ENCODE results near the gene OR2A12. TPM values are rescaled to one million over a fixed set of nuclear protein-coding genes. Genes with fewer than 3 reads are reported as not detected.
"Not testable (repeated sequence)": the region's sequence is repeated elsewhere in the genome, so short reads cannot be mapped to it uniquely, and the experiment has no call there.

The OR2A12 gene
- total RNA-seq, 3 donors from 2014 or later: not detected

DNA sequence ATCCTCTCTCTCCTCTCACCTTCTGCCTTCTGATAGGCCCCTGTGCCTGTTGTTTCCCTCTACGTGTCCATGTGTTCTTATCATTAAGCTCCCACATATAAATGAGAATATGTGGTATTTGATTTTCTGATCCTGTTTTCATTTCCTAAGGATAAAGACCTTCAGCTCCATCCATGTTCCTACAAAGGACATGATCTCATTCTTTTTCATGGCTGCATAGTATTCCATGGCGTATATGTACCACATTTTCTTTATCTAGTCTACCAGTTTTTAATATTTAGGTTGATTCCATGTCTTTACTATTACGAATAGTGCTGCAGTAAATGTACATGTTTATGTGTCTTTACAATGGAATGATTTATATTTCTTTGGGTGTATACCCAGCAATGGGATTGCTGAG lies 4.6 kb downstream of the OR2A12 start:
- peaks cover 5% of the 10 kb centered on the region for H3K27me3 Mint-ChIP-seq (ENCODE audit: low read depth)
- H3K4me1 Mint-ChIP-seq (ENCODE audit: low read depth): no peaks in the 10 kb centered on the region
- DNase-seq (no peak), ATAC-seq (no peak)
- H3K36me3 Mint-ChIP-seq (ENCODE audit: insufficient read depth): no peaks in the 10 kb centered on the region
- no peak overlapping the region for H3K4me3 Mint-ChIP-seq
- peaks cover 10% of the 10 kb centered on the region for H3K9me3 Mint-ChIP-seq

DNA sequence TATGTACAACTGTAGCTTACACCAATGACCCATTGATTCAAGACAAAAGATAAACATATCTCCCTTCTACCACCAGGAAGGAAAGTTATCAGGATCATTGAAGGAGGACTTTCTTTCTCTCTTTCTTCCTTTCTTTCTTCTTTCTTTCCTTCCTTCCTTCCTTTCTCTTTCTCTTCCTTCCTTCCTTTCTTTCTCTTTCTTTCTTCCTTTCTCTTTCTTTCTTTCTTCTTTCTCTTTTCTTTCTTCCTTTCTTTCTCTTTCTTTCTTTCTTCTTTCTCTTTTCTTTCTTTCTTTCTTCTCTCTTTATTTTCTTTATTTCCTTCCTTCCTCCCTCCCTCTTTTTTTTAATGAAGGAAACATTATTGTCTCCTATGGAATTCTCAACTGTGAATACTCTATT lies 12.7 kb downstream of the OR2A12 start:
- H3K4me3 Mint-ChIP-seq: no peak overlapping the region
- ATAC-seq (no peak), DNase-seq (no peak)
- H3K9me3 Mint-ChIP-seq: no peaks in the 10 kb centered on the region
- peaks cover 7% of the 10 kb centered on the region for H3K27me3 Mint-ChIP-seq (ENCODE audit: low read depth)
- H3K36me3 Mint-ChIP-seq (ENCODE audit: insufficient read depth): no peaks in the 10 kb centered on the region
- H3K4me1 Mint-ChIP-seq (ENCODE audit: low read depth): peaks cover 6% of the 10 kb centered on the region

DNA sequence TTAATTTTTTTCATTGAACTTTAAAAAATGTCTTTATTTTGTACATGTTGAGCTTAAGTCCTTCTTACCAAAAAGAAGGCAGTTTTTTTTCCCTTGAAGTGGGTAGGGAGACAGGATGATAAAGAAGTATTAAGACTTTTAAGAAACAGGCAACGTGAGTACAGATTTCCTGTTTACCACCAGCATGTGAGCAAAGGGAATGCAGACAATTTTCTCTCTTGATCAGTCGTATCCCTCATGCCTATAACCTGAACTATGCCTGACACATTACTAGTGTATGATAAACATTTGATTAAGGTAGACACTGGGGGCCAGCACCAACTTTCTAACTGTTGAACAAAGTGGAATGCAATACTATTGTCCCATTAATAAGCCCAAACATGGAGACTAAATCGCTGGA lies 14.5 kb downstream of the OR2A12 start:
- Mint-ChIP-seq H3K9me3 (no peaks in the 10 kb centered on the region), H3K36me3 (ENCODE audit: insufficient read depth) (no peaks in the 10 kb centered on the region), H3K4me3 (no peak overlapping the region), H3K4me1 (ENCODE audit: low read depth) (peaks cover 6% of the 10 kb centered on the region), H3K27me3 (ENCODE audit: low read depth) (peaks cover 3% of the 10 kb centered on the region)
- no peak for ATAC-seq
- DNase-seq: no peak

DNA sequence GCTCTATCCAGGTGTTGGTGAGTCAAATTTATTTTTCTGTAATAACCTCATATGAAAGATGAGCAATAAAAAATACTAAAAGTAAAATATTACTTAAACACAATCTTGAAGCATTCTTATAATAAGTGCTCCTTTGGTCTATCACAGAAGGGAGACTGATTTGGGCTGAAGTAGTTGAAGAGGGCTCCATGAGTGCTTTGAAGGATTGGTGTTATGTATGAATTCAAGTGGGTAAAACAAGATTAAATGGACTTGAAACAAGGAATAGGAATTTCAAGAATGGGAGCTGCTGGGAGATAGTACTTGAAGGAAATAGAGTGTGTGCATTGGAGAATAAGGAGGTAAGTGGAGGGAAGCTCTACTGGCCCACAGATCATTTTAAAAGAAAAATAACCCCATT lies 16.0 kb downstream of the OR2A12 start:
- Mint-ChIP-seq H3K36me3 (ENCODE audit: insufficient read depth) (no peaks in the 10 kb centered on the region), H3K9me3 (no peaks in the 10 kb centered on the region), H3K4me3 (no peak overlapping the region), H3K4me1 (ENCODE audit: low read depth) (peaks cover 6% of the 10 kb centered on the region), H3K27me3 (ENCODE audit: low read depth) (peaks cover 3% of the 10 kb centered on the region)
- no peak for ATAC-seq
- DNase-seq: no peak

DNA sequence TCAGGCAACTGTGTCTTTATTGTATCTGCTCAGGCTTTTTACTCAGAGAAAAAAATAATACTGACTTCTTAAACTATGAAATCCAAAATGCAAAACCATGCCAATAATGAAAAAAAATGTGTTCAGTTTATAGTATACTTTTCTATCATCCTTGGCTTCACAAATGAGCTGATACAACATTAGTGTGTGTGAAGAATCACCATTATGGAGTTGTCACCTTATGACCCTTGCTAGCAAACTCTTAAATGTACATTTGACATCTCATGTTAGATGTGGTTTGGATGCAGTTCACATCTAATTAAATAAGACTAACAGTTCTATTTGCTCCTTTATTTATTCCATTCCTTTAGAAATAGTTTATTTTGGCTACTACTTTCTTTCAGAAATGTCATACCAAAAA lies 19.1 kb downstream of the OR2A12 start:
- no peaks in the 10 kb centered on the region for H3K9me3 Mint-ChIP-seq
- peaks cover 7% of the 10 kb centered on the region for H3K27me3 Mint-ChIP-seq (ENCODE audit: low read depth)
- DNase-seq (no peak), ATAC-seq (no peak)
- H3K4me1 Mint-ChIP-seq (ENCODE audit: low read depth): peaks cover 6% of the 10 kb centered on the region
- no peaks in the 10 kb centered on the region for H3K36me3 Mint-ChIP-seq (ENCODE audit: insufficient read depth)
- H3K4me3 Mint-ChIP-seq: no peak overlapping the region

DNA sequence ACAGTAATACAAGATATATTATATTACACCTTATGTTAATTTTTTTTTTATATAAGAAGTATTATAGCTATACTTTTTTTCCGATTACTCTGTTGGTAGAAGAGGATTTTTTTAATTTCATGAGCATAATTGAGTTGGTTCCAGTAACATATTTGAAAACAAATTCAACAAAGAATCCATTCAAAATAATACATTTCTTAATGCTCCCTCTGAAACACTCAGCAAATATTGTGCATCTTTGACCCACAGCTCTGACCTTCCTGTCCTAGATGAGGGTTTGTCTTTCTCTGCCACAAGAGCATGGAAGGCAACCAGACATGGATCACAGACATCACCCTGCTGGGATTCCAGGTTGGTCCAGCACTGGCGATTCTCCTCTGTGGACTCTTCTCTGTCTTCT lies 23.2 kb downstream of the OR2A12 start, which contains the start of gene OR2A2:
OR2A2 (plus strand) TSS at position 301 of the 400 bp plus-strand sequence; CDS start at position 301, 0 bp downstream.
- ATAC-seq: no peak
- no peaks in the 10 kb centered on the region for H3K4me1 Mint-ChIP-seq (ENCODE audit: low read depth)

DNA sequence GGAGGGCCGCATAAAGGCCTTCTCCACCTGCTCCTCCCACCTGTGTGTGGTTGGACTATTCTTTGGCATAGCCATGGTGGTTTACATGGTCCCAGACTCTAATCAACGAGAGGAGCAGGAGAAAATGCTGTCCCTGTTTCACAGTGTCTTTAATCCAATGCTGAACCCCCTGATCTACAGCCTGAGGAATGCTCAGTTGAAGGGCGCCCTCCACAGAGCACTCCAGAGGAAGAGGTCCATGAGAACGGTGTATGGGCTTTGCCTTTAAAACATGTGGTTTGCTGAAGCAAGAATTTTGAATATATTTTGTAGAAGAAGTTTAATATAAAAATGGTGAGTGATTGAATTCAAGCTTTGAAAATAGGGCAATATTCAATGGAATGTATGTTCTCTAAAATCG lies 24.2 kb downstream of the OR2A12 start:
- Mint-ChIP-seq H3K4me3 (no peak overlapping the region), H3K9me3 (no peaks in the 10 kb centered on the region), H3K36me3 (ENCODE audit: insufficient read depth) (no peaks in the 10 kb centered on the region), H3K4me1 (ENCODE audit: low read depth) (no peaks in the 10 kb centered on the region), H3K27me3 (ENCODE audit: low read depth) (peaks cover 10% of the 10 kb centered on the region)
- ATAC-seq: no peak
- no peak for DNase-seq

More for the DNA sequence above, 23.2 kb downstream of the OR2A12 start, which contains the start of gene OR2A2:
- Mint-ChIP-seq H3K9me3 (no peaks in the 10 kb centered on the region), H3K27me3 (ENCODE audit: low read depth) (peaks cover 10% of the 10 kb centered on the region), H3K36me3 (ENCODE audit: insufficient read depth) (no peaks in the 10 kb centered on the region), H3K4me3 (no peak within 1 kb of the TSS)
- DNase-seq: no peak

DNA sequence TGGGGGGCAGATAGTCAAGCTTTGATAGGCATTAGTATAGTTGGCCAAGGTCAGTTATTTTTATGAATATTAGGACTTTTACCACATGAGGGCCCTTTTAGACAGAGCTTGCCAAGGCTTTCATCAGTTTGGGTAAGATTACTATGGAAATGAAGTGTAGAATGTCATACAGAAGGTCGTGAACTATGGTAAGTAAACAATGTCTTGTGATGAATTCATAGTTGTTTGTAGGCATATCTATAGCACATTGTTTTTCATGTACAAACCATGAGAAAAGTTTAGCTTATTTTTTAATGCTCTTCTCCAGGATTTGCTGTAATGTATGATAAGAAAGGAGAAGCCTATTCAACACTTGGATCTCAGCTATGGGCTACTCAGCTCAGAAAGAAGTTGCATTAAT lies 27.6 kb downstream of the OR2A12 start:
- ATAC-seq (no peak), DNase-seq (no peak)
- peaks cover 3% of the 10 kb centered on the region for H3K27me3 Mint-ChIP-seq (ENCODE audit: low read depth)
- H3K9me3 Mint-ChIP-seq: no peaks in the 10 kb centered on the region
- no peaks in the 10 kb centered on the region for H3K36me3 Mint-ChIP-seq (ENCODE audit: insufficient read depth)
- no peaks in the 10 kb centered on the region for H3K4me1 Mint-ChIP-seq (ENCODE audit: low read depth)
- no peak overlapping the region for H3K4me3 Mint-ChIP-seq

DNA sequence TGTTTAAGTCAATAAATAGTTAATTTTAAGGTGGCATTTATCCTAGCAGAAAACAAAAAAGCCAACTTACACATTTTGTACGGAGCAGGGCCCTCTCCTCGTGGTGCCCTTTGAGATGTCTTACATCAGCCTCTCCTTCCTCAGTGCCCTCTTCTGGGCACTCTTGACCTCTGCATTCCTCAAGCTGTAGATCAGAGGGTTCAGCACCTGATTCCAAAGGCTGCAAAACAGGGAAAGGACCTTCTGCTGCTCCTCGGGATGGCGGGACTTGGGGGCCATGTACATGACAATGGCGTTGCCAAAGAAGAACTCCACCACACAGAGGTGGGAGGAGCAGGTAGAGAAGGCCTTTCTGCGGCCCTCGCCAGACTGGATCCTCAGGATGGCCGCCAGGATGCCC lies 32.3 kb downstream of the OR2A12 start:
- H3K36me3 Mint-ChIP-seq (ENCODE audit: insufficient read depth): no peaks in the 10 kb centered on the region
- no peak for ATAC-seq
- DNase-seq: no peak
- no peak overlapping the region for H3K4me3 Mint-ChIP-seq
- H3K4me1 Mint-ChIP-seq (ENCODE audit: low read depth): no peaks in the 10 kb centered on the region
- peaks cover 3% of the 10 kb centered on the region for H3K27me3 Mint-ChIP-seq (ENCODE audit: low read depth)
- H3K9me3 Mint-ChIP-seq: no peaks in the 10 kb centered on the region

DNA sequence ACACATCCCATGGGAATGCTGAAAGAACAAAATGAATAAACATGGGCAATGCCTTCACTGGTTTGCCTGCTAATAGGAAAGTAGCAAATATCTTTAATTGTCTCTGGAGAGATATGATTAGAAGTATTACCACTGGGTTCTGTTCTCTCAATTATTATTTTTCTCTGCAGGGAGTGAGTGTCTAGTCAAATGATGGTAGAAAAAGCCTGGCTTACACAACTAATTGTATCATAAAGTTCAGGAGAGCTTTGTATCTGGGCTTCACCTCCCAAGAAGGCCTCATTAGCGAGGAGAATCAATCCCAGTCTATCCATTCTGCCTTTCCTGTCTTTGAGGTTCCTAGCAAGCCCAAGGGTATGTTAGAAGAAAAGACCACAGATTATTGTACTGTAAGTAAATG lies 36.8 kb downstream of the OR2A12 start, which contains the start of gene OR2A14:
OR2A14 (plus strand) TSS at position 301 of the 400 bp plus-strand sequence. CDS start 5,937 bp downstream, outside the sequence.
- DNase-seq: no peak
- Mint-ChIP-seq H3K9me3 (no peaks in the 10 kb centered on the region), H3K4me3 (no peak within 1 kb of the TSS), H3K27me3 (ENCODE audit: low read depth) (no peaks in the 10 kb centered on the region), H3K36me3 (ENCODE audit: insufficient read depth) (no peaks in the 10 kb centered on the region), H3K4me1 (ENCODE audit: low read depth) (no peaks in the 10 kb centered on the region)
- no peak for ATAC-seq

DNA sequence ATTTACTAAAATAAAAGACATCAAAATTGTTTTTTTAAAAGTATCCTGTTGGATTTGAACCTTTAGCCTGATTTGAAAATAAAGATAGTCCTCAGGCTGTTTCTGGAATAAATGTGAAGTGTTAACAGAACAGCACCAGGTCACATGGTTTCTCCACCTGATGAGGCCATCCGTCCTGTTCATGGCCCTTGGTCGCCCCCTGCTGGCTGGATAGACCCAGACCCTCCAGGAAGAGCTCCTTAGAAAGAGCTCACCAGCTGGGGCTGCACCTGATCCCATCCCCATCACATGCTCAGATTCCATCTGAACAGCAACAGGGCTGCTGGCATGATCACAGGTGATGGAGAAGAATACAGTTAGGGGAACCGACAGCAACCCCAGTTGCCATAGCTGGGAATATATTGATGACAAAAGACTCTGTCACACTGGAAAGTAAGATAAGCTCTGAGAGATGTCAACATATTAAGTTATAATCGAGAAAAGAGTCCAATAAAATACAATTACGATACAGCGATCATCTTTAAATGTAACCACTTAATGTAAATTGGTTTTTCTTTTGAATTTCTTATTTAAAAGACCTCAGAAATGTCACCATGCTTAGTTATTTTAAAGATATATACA lies 41.7 kb downstream of the OR2A12 start:
- H3K27me3 Mint-ChIP-seq (ENCODE audit: low read depth): peaks cover 2% of the 10 kb centered on the region
- no peaks in the 10 kb centered on the region for H3K9me3 Mint-ChIP-seq
- no peaks in the 10 kb centered on the region for H3K4me1 Mint-ChIP-seq (ENCODE audit: low read depth)
- DNase-seq (peak; percentile 85), ATAC-seq (peak; percentile 95 to 99)
- no peak overlapping the region for H3K4me3 Mint-ChIP-seq
- H3K36me3 Mint-ChIP-seq (ENCODE audit: insufficient read depth): no peaks in the 10 kb centered on the region

DNA sequence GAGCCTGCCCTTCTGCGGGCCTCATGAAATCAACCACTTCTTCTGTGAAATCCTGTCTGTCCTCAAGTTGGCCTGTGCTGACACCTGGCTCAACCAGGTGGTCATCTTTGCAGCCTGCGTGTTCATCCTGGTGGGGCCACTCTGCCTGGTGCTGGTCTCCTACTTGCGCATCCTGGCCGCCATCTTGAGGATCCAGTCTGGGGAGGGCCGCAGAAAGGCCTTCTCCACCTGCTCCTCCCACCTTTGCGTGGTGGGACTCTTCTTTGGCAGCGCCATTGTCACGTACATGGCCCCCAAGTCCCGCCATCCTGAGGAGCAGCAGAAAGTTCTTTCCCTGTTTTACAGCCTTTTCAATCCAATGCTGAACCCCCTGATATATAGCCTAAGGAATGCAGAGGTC lies 43.5 kb downstream of the OR2A12 start:
- not testable (repeated sequence) for H3K9me3 Mint-ChIP-seq; H3K4me1 Mint-ChIP-seq (ENCODE audit: low read depth); H3K36me3 Mint-ChIP-seq (ENCODE audit: insufficient read depth); ATAC-seq; H3K27me3 Mint-ChIP-seq (ENCODE audit: low read depth); H3K4me3 Mint-ChIP-seq; DNase-seq

DNA sequence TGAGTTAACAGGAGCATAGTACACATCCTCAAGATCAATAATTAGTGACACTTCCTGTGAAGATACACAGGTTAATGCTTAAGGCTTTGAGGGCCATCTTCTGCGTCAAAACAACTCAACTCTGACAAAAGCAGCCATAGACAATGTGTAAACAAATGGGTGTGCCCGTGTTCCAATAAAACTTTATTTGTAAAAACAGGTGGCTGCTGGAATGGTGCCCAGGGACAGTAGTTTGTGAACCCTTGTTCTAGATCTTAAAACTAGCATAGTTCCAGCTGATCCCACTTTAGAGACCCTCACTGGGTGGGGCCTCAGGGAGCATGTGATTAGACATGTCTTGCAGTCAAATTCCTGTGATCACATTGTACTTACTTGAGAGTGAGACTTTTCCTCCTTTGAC lies 44.7 kb downstream of the OR2A12 start:
- ATAC-seq (no peak), DNase-seq (no peak)
- no peaks in the 10 kb centered on the region for H3K4me1 Mint-ChIP-seq (ENCODE audit: low read depth)
- H3K36me3 Mint-ChIP-seq (ENCODE audit: insufficient read depth): no peaks in the 10 kb centered on the region
- no peak overlapping the region for H3K4me3 Mint-ChIP-seq
- H3K9me3 Mint-ChIP-seq: no peaks in the 10 kb centered on the region
- H3K27me3 Mint-ChIP-seq (ENCODE audit: low read depth): peaks cover 2% of the 10 kb centered on the region

DNA sequence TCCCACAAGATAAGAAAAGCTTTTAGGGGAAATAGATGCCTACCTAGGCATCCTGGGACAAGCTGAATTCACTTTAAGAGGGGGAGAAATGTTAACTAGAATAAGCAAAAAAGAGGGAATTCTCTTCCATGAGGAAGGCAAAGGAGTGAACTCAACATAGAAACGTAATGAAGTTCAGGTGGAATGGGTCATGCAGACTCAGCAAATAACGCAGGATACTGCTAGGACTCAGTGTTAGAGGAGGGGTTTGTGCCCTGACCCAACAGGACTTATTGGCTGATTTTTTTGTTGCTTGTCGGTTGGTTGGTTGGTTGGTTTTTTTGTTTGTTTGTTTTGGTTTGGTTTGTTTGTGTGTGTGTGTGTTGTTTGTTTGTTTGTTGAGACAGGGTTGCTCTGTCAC lies 46.2 kb downstream of the OR2A12 start:
- Mint-ChIP-seq H3K36me3 (ENCODE audit: insufficient read depth) (no peaks in the 10 kb centered on the region), H3K4me1 (ENCODE audit: low read depth) (no peaks in the 10 kb centered on the region)

DNA sequence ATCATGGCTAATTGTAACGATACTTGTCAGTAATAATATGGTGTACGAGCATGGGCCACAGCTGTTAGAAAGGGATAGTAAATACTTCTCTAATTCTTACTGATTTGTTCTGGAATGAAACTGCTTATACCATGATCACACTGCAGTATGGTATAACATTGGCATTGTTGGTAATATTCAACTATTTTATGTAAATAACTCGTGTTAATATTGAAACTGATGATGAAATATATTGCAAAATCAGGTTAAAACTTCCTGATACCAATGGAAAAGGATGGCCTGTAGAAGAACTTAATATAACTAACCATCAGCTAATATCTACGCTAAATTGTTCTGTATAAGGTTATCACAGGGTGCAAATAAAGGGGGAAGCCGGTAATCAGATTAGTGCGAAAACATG lies 47.2 kb downstream of the OR2A12 start:
- peaks cover 4% of the 10 kb centered on the region for H3K27me3 Mint-ChIP-seq (ENCODE audit: low read depth)
- DNase-seq (no peak), ATAC-seq (no peak)
- no peaks in the 10 kb centered on the region for H3K36me3 Mint-ChIP-seq (ENCODE audit: insufficient read depth)
- H3K4me1 Mint-ChIP-seq (ENCODE audit: low read depth): no peaks in the 10 kb centered on the region
- H3K4me3 Mint-ChIP-seq: no peak overlapping the region
- H3K9me3 Mint-ChIP-seq: no peaks in the 10 kb centered on the region

More for the DNA sequence above, 46.2 kb downstream of the OR2A12 start:
- H3K4me3 Mint-ChIP-seq: no peak overlapping the region
- DNase-seq: no peak
- H3K9me3 Mint-ChIP-seq: no peaks in the 10 kb centered on the region
- no peak for ATAC-seq
- H3K27me3 Mint-ChIP-seq (ENCODE audit: low read depth): peaks cover 4% of the 10 kb centered on the region
